Measurements from ENCODE around the gene TTC33.

TTC33 gene

DNA sequence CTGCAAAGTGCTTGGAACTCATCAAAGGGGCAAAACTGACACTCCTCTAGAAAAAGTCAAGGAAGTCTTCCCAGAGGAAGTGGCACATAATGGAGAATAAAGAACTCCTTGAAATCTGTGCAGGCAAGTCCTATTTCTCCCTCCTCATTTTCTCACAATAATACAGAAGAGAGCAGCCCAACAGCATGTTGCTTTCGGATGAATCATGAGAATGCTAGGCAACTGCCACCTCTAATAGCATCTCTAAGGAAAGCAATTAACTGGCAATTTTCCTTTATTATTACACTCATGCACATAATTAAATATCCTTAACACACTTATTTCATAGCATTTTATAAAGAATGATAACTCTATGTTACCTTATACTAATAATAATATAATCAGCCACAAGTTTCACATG is 198.3 kb downstream of the TTC33 start:
- TF ChIP-seq, protein P1, sequence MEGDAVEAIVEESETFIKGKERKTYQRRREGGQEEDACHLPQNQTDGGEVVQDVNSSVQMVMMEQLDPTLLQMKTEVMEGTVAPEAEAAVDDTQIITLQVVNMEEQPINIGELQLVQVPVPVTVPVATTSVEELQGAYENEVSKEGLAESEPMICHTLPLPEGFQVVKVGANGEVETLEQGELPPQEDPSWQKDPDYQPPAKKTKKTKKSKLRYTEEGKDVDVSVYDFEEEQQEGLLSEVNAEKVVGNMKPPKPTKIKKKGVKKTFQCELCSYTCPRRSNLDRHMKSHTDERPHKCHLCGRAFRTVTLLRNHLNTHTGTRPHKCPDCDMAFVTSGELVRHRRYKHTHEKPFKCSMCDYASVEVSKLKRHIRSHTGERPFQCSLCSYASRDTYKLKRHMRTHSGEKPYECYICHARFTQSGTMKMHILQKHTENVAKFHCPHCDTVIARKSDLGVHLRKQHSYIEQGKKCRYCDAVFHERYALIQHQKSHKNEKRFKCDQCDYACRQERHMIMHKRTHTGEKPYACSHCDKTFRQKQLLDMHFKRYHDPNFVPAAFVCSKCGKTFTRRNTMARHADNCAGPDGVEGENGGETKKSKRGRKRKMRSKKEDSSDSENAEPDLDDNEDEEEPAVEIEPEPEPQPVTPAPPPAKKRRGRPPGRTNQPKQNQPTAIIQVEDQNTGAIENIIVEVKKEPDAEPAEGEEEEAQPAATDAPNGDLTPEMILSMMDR (IDR thresholded peaks at IDR 0.05; ENCODE audit: low read length, missing control alignments) = no peak
- no peak overlapping the region for H3K4me3 ChIP-seq (replicated peaks; ENCODE audit: low read depth, low read length)
- no peak for DNase-seq (ENCODE audit: low read depth)

DNA sequence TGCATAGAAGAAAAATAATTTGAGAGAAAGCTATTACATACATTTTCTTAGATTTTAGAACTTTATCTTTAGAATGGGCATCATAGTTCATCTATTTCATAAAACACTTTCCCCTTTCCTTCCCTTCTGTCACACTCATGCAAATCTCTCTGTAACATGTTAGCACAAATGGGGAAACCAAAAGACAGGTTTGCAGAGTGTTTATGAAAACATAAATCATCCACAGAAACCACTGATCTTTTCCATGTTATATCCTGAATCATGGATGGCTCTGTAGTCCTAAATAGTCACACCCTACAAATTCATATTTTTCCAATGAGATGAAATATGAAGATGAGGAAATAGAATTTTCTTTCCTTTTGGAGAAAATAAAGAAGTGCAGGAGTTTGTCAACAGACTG is 198.9 kb downstream of the TTC33 start:
- TF ChIP-seq, protein P1 (IDR thresholded peaks at IDR 0.05; ENCODE audit: low read length, missing control alignments) = no peak
- no peak overlapping the region for H3K4me3 ChIP-seq (replicated peaks; ENCODE audit: low read depth, low read length)
- no peak for DNase-seq (ENCODE audit: low read depth)

DNA sequence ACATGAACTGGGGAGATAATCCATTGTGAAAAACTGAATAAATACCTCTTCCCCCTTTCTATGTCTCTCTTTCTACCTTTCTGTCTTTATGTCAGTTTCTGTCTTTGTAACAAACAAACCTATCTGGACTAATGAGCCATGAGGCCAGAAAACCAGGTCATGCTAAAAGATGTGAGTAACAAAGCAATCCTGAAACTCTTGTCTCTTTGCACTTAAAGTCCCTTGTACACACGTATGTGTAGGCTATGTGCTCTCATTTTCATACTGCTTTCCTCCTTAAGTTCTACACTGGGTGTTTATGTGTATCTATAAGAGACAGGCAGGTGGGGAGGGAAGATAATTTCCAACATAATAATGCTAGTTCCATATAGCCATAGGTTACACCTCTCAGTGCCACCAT is 199.9 kb downstream of the TTC33 start:
- H3K4me3 ChIP-seq (replicated peaks; ENCODE audit: low read depth, low read length) = no peak overlapping the region
- TF ChIP-seq, protein P1 (IDR thresholded peaks at IDR 0.05; ENCODE audit: low read length, missing control alignments) = no peak
- DNase-seq (ENCODE audit: low read depth) = no peak

DNA sequence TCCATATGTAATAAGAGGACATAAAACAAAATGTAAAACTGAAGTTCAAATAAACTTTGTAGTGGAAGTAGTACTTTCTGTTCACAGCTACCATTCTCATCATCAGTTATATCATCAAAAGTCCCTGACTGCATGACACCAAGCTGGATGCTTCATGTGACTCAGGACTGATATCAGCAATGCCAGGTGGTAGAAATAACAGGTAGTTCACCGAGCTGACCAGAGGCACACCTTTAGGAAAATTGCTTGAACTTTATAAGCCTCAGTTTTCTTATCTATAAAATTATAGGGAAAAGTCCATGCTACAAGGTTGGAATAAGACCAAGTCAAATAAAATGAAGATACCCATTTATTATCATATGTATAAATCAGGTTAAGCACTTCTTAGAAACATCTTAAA is 200.9 kb downstream of the TTC33 start:
- TF ChIP-seq, protein P1 (IDR thresholded peaks at IDR 0.05; ENCODE audit: low read length, missing control alignments) = no peak
- DNase-seq (ENCODE audit: low read depth) = no peak
- no peak overlapping the region for H3K4me3 ChIP-seq (replicated peaks; ENCODE audit: low read depth, low read length)

GRCh38 chr5:40554054-40554453 is 201.7 kb downstream of the TTC33 start:
- TF ChIP-seq, protein P1 (IDR thresholded peaks at IDR 0.05; ENCODE audit: low read length, missing control alignments) = no peak
- DNase-seq (ENCODE audit: low read depth) = no peak
- H3K4me3 ChIP-seq (replicated peaks; ENCODE audit: low read depth, low read length) = no peak overlapping the region

DNA sequence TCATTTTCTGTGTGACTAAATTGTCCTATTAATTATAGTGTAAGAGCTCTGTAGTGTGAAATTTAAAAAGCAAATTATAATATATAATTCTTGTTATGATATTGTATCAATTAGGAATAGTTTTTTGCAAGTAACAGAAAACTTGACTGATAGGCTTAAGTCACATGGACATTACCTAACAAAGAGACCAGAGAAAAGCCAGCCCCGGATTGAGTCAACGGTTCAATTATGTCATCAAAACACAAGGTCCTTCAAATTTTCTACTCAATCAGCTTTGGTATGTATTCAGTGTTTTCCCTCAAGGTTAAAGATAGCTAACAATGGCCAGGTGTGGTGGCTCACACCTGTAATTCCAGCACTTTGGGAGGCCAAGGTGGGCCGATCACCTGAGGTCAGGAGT is 202.8 kb downstream of the TTC33 start:
- TF ChIP-seq, protein P1 (IDR thresholded peaks at IDR 0.05; ENCODE audit: low read length, missing control alignments) = no peak
- no peak for DNase-seq (ENCODE audit: low read depth)
- no peak overlapping the region for H3K4me3 ChIP-seq (replicated peaks; ENCODE audit: low read depth, low read length)

Measured in fibroblast of pulmonary artery (primary cell).